HG02970 (cell line): ENCODE data around the gene P2RX4.
"Not testable (repeated sequence)": the region's sequence is repeated elsewhere in the genome, so short reads cannot be mapped to it uniquely, and the experiment has no call there.

Experiments
- ATAC-seq: cut with Tn5 transposase; IDR thresholded peaks from one replicate; pipeline ENCODE4 v1.9.1; 2021; ENCODE audit warnings: mild to moderate bottlenecking, moderate library complexity, moderate number of reproducible peaks; ENCODE audit not compliant: unreplicated experiment, low FRiP score

The P2RX4 gene

DNA sequence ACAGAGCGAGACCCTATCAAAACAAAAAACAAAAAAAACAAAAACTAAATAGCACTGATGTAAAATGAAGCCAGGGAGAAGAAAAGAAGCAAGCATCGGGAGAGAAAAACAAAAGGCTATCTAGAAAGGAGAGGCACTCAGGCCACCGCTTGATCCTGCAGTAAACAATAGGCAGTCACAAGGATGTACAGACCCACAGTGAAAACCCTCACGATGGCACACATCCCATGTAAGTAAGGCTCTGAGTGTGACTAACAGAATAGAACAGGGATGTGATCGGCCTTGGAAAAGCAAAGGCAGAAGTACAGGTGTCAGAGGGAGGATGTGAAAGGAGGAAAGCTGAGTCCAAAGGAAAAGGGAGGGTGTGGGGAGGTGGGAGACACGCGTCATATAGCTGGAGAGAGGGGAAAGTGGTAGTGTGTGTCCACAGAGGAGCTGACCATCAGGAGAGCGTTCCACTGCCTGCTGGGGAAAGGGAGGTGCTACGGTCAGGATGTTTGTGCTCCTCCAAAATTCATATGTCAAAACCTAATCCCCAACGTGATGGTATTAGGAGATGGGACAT, 55.1 kb downstream of the P2RX4 start:
- ATAC-seq = no peak

DNA sequence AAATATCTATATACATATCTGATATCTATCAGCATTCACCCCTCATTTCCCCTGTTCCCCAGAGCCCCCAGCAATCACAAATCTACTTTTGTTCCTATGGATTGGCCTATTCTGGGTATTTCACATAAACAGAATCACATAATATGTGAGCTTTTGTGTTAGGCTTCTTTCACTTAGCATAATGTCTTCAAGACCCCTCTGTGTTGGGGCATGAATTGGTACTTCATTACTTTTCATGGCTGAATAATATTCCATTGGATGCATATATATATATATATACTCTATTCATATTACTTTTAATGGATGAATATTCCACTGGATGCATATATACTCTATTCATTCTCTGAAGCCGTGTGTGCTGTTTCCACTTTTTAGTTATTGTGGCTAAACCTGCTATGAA, 57.9 kb downstream of the P2RX4 start:
- no peak for ATAC-seq

DNA sequence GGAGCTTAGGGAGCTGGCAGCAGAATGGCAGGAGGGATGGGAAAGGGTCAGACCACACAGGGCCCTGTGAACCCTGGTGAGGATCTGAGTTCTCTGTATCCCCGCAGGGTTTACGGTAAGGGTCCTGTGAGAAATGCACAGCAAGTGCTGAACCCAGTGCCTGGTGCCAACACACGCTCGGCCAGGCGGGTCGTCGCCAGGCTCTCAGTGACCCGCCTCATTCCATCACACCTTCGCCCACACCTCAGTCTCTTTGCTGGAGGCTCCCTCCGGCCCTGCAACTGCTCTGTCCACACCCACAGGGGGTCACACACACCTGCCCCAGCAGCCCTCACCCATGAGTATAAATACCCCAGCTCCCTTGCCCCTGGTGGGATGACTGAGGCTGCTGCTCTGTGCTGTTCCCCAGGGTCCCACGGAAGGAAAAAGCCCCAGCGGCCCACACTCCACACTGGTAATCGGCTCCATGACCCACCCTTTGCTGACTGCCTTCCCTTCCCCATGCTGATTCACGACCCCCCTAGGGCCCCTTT, 63.5 kb downstream of the P2RX4 start:
- ATAC-seq = no peak

DNA sequence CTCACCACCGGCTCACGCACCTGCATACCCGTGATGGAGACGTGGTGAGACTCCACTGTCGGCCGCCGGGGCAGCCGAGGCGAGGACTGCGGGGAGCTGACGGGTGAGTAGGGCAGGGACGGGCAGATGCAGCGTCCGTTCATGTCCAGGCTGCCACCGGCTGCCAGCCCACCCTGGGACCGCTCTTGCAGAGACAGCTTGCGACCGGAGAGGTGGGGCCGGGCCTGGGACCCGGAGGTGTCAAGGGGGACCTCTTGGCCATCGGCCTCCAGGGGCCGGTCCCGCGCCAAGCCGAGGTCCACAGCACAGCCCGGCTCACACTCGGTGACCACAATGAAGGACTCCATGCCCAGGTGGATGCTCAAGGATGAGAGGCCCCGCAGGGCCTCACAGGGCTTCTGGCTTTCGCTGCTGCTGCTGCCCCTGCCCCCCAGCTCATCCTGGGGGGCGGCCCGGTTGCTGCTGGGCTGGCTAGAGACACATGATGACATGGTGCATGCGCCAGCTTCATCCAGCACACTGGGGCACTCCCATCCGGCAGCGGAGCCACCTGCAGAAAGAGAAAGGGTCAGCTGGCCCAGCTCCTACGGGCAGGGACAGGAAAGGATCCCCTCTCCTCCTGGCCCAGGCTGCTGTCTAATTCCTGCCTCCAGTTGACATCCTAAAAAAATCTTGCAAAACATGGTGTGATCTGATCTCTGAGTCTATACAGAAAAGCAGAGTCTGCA, 64.3 kb downstream of the P2RX4 start:
- no peak for ATAC-seq

DNA sequence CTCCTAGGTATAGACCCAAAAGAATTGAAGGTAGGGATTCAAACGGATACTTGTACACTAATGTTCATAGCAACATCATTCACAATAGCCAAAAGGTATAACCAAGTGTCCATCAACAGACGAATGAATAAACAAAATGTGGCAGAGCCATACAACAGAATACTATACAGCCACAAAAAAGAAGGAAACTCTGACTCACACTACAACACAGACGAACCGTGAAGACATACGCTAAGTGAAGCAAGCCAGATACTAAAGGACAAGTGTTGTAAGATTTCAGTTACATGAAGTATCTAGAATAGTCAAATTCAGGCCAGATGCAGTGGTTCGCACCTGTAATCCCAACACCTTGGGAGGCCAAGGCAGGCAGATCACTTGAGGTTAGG, 67.4 kb downstream of the P2RX4 start:
- ATAC-seq = no peak

DNA sequence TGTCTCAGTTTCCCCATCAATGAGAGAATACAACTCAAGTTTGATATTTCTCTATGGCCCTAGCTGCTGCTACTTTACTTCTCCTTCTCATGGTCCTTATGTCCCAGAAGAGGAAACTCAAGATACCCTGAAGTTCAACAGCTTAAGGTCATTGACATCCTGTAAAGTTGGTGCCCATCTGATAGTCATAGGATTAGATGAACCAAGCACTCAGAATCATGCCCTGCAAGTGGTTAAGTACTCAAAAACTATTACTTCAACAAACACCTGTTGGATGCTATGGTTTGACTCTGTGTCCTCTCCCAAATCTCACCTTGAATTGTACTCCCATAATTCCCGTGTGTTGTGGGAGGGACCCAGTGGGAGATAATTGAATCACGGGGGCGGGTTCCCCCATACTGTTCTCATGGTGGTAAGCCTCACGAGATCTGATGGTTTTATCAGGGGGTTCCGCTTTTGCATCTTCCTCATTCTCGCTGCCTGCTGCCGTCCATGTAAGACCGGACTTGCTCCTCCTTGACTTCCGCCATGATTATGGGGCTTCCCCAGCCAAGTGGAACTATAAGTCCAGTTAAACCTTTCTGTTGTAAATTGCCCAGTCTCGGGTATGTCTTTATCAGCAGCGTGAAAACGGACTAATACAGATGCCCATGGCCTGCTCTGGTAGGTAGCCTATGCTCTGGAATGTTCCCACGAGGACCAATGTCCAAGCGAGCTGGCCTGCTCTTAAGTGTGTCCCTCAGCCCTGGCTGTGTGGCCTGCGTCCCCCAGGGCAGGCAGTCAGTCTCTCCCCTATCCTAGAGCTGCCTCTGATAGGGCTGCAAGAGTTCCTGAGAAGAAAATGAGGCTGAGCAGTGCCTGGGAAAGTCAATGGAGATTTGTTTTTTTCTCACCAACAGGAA, 68.5 kb downstream of the P2RX4 start:
- ATAC-seq = no peak

DNA sequence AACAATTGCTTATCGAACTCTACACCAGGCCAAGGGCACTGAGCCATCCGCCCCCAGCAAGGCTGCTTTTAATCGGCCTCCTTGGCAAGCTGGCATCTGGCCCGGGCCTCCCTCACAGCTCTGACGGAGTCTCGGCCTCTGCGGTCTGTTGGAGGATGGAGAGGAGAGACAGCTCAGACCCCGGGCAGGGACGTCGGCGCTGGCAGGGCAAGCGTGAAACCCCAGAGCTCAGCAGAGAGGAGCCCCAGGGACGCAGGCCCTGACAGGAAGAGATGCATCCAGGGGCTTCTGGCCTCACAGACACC, 69.1 kb downstream of the P2RX4 start:
- no peak for ATAC-seq

DNA sequence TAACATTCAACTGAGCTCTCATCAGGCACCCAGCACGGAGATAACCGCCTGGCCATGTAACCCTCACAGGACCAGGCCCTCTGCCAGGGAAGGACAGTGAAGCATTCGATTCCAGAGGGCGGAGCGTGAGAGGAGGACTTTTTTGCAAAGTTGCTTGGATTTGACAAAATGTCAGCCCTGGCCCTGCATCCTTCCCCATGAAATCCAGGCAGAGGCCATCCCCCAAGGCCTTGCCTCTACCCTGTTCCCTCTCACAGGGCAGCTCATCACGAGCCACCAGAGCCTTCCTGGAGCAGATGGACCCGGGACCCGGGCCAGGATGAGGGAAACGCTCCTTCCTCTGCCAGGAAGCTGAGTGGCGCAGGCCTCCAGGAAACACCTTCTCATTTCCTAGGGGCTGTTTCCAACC, 69.6 kb downstream of the P2RX4 start:
- ATAC-seq = no peak

DNA sequence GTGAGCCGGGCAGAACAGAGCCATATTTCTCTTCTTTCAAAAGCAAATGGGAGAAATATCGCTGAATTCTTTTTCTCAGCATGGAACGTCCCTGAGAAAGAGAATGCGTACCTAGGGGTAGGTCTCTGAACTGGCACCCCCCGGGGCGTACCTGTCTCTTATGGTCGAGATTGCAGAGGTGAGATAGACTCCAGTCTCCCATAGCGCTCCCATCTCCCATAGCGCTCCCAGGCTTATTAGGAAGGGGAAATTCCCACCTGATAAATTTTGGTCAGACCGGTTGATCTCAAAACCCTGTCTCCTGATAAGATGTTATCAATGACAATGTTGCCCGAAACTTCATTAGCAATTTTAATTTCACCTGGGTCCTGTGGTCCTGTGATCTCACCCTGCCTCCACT, 70.6 kb downstream of the P2RX4 start:
- ATAC-seq = not testable (repeated sequence)

DNA sequence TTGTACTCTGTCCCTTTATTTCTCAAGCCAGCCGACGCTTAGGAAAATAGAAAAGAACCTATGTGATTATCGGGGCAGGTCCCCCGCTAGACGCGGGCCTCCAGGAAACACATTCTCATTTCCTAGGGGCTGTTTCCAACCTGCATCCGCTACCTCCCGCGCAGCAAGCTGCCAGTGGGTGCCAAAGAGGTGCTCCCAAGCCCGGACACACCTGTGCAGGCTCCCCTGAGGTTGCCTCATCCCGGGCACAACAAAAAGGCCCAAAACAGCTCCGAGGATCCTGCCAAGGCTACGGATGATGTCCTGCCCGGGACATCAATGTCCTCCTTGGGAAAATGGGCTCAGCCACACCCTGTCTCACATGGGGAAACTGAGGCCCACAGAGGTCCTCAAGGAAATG, 71.2 kb downstream of the P2RX4 start:
- ATAC-seq = not testable (repeated sequence)

DNA sequence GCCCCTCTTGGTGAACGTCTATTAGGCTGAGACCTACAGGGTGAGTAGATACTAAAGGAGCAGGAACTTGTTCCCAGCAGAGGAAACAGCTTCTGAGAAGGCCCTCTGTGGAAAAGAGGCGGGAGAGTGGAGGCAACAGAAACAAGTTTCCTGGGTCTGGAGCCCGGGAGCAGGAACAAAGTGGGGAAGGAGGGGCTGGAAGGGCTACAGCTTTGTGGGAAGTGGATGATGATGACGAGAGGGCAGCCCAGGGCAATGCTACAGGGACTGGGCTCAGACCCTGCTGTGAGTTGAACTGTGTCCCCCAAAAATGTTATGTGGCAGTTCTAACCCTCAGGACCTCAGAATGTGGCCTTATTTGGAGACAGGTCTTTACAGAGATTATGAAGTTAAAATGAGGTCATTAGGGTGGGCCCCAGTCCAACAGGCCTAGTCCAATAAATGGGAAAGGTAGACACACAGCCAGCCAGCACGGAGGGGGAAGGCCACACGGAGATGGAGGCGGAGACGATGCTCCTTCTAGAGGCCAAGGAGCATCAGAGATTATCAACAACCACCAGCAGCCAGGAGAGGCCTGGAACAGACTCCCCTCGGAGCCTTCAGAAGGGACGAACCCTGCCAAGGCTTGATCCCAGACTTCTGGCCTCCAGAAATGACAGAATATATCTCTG, 72.3 kb downstream of the P2RX4 start:
- ATAC-seq = no peak

DNA sequence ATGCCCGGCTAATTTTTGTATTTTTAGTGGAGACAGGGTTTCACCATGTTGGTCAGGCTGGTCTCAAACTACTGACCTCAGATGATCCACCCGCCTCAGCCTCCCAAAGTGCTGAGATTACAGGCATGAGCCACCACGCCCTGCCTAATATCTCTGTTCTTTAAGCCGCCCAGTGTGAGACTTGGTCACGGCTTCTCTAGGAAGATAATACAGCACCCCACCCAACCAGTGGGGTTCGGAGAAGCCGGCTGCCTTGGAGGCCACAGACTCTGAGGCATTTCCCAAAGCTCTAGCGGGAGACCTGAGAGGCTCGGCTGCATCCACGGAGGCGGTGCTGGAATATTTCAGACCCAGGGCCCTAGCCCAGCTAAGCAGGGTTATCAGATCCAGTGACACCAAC, 73.0 kb downstream of the P2RX4 start:
- ATAC-seq = not testable (repeated sequence)

DNA sequence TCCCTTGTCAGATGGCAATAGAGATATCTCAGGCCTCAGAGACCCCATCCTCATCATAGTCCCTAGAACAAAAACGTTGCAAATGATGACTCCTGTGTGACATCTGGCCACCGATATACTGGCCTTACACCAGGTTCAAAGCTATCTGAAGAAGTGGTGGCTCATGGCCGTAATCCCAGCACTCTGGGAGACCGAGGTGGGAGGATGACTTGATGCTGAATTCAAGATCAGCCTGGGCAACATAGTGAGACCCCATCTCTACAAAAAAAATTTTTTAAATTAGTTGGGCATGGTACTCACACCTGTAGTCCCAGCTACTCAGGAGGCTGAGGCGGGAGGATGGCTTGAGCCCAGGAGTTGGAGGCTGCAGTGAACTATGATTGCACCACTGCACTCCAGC, 73.5 kb downstream of the P2RX4 start:
- ATAC-seq = no peak
